Naive B cell (primary cell): ENCODE data around the gene POP4. TPM values are rescaled to one million over a fixed set of nuclear protein-coding genes. Genes with fewer than 3 reads are reported as not detected.
A peak's percentile ranks its signal among the peaks of the same experiment; 100 is the strongest.

Source experiments
- ATAC-seq, 2 donors: fragments of 150-1000 bp; cut with Tn5 transposase; 2 replicates each; pipeline ENCODE4 v1.10.0; 2021; ENCODE audit warnings: low read depth in 2 of 2, mild to moderate bottlenecking in 2 of 2, moderate library complexity in 2 of 2
- DNase-seq: peaks from one replicate; pipeline ENCODE4 v3.0.0; 2022
- H3K27ac Mint-ChIP-seq, 6 donors: one replicate each; pipeline ENCODE4 v1.8.0; 2020 to 2022; ENCODE audit warnings: mild to moderate bottlenecking in 6 of 6, mixed read lengths in 6 of 6, moderate library complexity in 5 of 6, inconsistent platforms in 2 of 6
- H3K27me3 Mint-ChIP-seq, 3 donors: one replicate each; pipeline ENCODE4 v1.8.0; 2021 to 2022; ENCODE audit warnings: mixed read lengths in 3 of 3, mild to moderate bottlenecking in 1 of 3
- H3K36me3 Mint-ChIP-seq, 2 donors: one replicate each; pipeline ENCODE4 v1.8.0; 2020 to 2022; ENCODE audit warnings: mixed read lengths in 2 of 2, inconsistent platforms in 1 of 2, mild to moderate bottlenecking in 1 of 2
- H3K4me1 Mint-ChIP-seq, 3 donors: one replicate each; pipeline ENCODE4 v1.8.0; 2020 to 2022; ENCODE audit warnings: mixed read lengths in 3 of 3, inconsistent platforms in 1 of 3, mild to moderate bottlenecking in 1 of 3, moderate library complexity in 1 of 3
- H3K4me3 Mint-ChIP-seq, 8 donors: one replicate each; pipeline ENCODE4 v1.8.0; 2020 to 2022; ENCODE audit warnings: mild to moderate bottlenecking in 8 of 8, mixed read lengths in 8 of 8, moderate library complexity in 8 of 8, inconsistent platforms in 2 of 8
- H3K9me3 Mint-ChIP-seq, 7 donors: one replicate each; pipeline ENCODE4 v1.8.0; 2020 to 2022; ENCODE audit warnings: mixed read lengths in 7 of 7, mild to moderate bottlenecking in 5 of 7, inconsistent platforms in 2 of 7, moderate library complexity in 1 of 7
- polyA plus RNA-seq, 6 donors: library from polyadenylated mRNA; unstranded; fragments of 300-500 nt; fragmentation: Illumina TruSeq; gene quantifications; one replicate each; pipeline ENCODE4 v1.2.3, GENCODE V29; 2021; ENCODE audit warnings: low read depth in 6 of 6

POP4 gene
- polyA plus RNA-seq, 6 donors from 2014 or later, result 106 to 154 (median 137) TPM

- Mint-ChIP-seq H3K4me3 (no peak overlapping the region), H3K9me3 (peaks cover 0 to 7% (median 0%) of the 10 kb centered on the region in 7 donors), H3K4me1 (no peaks in the 10 kb centered on the region), H3K27me3 (peaks cover 0 to 7% (median 4%) of the 10 kb centered on the region in 3 donors), H3K27ac (no peak overlapping the region), H3K36me3 (no peaks in the 10 kb centered on the region)
- no peak for ATAC-seq
- no peak for DNase-seq
Measured at GRCh38 chr19:29634002-29634401, 27.9 kb downstream of the POP4 start.

DNA sequence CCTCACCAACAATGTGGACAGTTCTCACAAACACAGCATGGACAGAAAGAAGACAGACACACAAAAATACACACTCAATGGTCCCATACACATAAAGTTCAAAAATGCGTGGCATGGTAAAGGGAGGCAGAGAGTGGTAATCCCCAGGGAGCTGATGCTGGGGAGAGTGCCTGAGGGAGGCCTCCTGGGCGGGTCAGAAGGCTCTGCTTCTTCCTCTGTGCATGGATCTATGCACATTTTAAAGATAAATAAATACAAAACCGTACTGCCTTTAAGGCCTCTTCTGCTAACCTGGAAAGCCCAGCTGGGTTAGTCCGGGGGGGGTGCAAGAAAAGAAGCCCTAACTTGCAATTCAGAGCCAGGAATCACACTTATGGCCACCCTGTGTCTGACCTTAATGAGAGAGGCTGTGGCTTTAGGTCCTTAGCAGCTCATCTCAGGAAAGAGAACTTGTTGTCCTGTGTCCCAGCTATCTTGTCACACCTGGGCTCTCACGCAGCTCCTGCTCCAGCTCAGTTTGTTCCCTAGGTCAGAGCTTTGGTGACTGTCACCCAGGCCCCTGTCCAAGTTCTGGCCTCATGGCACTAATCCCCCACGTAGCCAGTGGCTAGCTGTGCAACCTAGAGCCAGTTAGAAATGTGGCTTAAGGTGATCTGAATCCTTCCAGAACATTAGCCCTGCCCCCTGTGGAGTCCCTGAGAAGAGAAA is 28.5 kb downstream of the POP4 start:
- Mint-ChIP-seq H3K9me3 (peaks cover 0 to 7% (median 0%) of the 10 kb centered on the region in 7 donors), H3K4me1 (no peaks in the 10 kb centered on the region), H3K36me3 (no peaks in the 10 kb centered on the region), H3K4me3 (no peak overlapping the region), H3K27ac (no peak overlapping the region), H3K27me3 (peaks cover 0 to 7% (median 4%) of the 10 kb centered on the region in 3 donors)
- ATAC-seq (no peak), DNase-seq (no peak)

DNA sequence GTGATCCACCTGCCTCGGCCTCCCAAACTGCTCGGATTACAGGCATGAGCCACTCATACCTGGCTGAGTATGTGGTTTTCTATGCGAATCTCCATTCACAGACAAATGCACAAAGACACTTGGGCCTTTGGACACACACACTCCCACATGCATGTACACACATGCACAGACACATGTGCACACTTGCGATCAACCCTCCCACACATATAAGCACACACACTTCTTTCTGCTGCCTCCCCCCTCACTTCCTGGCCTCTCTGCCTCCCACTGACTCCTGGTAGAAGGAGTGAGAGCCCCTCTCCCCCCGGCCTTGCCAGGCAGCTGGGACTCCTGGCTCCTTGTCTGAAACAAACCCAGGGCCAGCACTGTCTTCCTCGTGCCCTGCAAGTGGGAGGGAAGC is 29.9 kb downstream of the POP4 start:
- Mint-ChIP-seq H3K27me3 (peaks cover 0 to 14% (median 4%) of the 10 kb centered on the region in 3 donors), H3K4me3 (no peak overlapping the region), H3K9me3 (peaks cover 0 to 7% (median 0%) of the 10 kb centered on the region in 7 donors), H3K4me1 (no peaks in the 10 kb centered on the region), H3K27ac (peak overlapping the region in 1 of 6 donors; percentile 51), H3K36me3 (no peaks in the 10 kb centered on the region)
- no peak for DNase-seq
- ATAC-seq, result no peak

GRCh38 chr19:29636553-29637360 is 30.7 kb downstream of the POP4 start:
- Mint-ChIP-seq H3K36me3 (no peaks in the 10 kb centered on the region), H3K4me3 (no peak overlapping the region), H3K9me3 (peaks cover 0 to 7% (median 0%) of the 10 kb centered on the region in 7 donors), H3K27me3 (peaks cover 4 to 14% (median 7%) of the 10 kb centered on the region in 3 donors), H3K4me1 (no peaks in the 10 kb centered on the region), H3K27ac (no peak overlapping the region)
- no peak for DNase-seq
- no peak for ATAC-seq

DNA sequence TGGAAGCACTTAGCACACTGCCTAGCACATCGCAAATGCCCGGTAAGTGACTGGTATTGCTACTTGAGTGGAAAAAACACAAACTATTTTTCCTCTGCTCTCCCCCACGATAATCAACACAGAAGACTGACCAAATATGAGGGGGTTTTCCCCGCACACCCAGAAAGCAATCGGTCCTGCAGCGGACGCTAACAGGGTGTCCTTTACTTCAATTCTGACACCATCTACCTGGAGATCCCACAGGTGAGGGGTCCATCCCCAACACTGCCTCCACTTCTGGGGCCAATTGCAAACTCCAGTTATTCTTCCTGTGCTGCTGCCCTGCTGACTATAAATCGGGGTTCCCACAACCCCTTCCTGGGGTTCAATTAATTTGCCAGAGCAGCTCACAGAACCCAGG is 33.0 kb downstream of the POP4 start:
- Mint-ChIP-seq H3K4me3 (no peak overlapping the region), H3K9me3 (peaks cover 0 to 2% (median 0%) of the 10 kb centered on the region in 7 donors), H3K27me3 (peaks cover 3 to 14% (median 9%) of the 10 kb centered on the region in 3 donors), H3K27ac (no peak overlapping the region), H3K4me1 (no peaks in the 10 kb centered on the region), H3K36me3 (no peaks in the 10 kb centered on the region)
- DNase-seq, result no peak
- no peak for ATAC-seq

DNA sequence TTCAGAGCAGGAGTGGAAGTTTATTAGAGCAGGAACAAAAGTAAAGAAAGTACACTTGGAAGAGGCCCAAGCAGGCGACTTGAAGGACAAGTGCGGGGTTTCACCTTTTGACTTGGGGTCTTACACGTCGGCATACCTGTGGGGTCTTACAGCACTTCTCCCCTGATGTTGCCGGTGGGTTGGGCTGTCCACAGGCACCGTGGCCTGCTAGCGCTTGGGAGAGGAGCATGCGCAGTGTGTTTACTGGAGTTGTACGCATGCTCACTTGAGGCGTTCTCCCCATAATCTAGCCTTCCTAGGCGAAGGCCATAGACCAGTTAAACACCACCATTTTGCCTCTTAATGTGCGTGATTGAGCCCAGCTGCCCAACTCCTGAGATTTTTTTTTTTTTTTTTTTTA is 34.1 kb downstream of the POP4 start:
- Mint-ChIP-seq H3K4me1 (peaks cover 0 to 1% (median 0%) of the 10 kb centered on the region in 3 donors), H3K9me3 (no peaks in the 10 kb centered on the region), H3K4me3 (no peak overlapping the region), H3K27me3 (peaks cover 4 to 22% (median 17%) of the 10 kb centered on the region in 3 donors), H3K36me3 (no peaks in the 10 kb centered on the region), H3K27ac (no peak overlapping the region)
- no peak for DNase-seq
- no peak for ATAC-seq

GRCh38 chr19:29641597-29641996 is 35.5 kb downstream of the POP4 start:
- Mint-ChIP-seq H3K27me3 (peaks cover 12 to 28% (median 28%) of the 10 kb centered on the region in 3 donors), H3K4me1 (peaks cover 0 to 11% (median 5%) of the 10 kb centered on the region in 3 donors), H3K27ac (peak overlapping the region in 1 of 6 donors; percentile 24), H3K36me3 (no peaks in the 10 kb centered on the region), H3K9me3 (no peaks in the 10 kb centered on the region), H3K4me3 (no peak overlapping the region)
- ATAC-seq, result no peak
- no peak for DNase-seq

GRCh38 chr19:29643361-29643935 is 37.4 kb downstream of the POP4 start:
- H3K4me3 Mint-ChIP-seq, result peak overlapping the region in 1 of 8 donors; percentile 19
- no peak for DNase-seq
- no peak overlapping the region for H3K27ac Mint-ChIP-seq
- H3K9me3 Mint-ChIP-seq, result no peaks in the 10 kb centered on the region
- peaks cover 0 to 11% (median 5%) of the 10 kb centered on the region in 3 donors for H3K4me1 Mint-ChIP-seq
- ATAC-seq, result no peak
- H3K36me3 Mint-ChIP-seq, result no peaks in the 10 kb centered on the region
- H3K27me3 Mint-ChIP-seq, result peaks cover 12 to 38% (median 33%) of the 10 kb centered on the region in 3 donors

GRCh38 chr19:29644210-29644609 is 38.1 kb downstream of the POP4 start:
- H3K4me3 Mint-ChIP-seq, result no peak overlapping the region
- peaks cover 12 to 39% (median 35%) of the 10 kb centered on the region in 3 donors for H3K27me3 Mint-ChIP-seq
- no peak overlapping the region for H3K27ac Mint-ChIP-seq
- no peaks in the 10 kb centered on the region for H3K9me3 Mint-ChIP-seq
- H3K4me1 Mint-ChIP-seq, result peaks cover 0 to 11% (median 5%) of the 10 kb centered on the region in 3 donors
- DNase-seq (no peak), ATAC-seq (no peak)
- no peaks in the 10 kb centered on the region for H3K36me3 Mint-ChIP-seq

- H3K9me3 Mint-ChIP-seq, result no peaks in the 10 kb centered on the region
- no peak for ATAC-seq
- no peak overlapping the region for H3K4me3 Mint-ChIP-seq
- no peak for DNase-seq
- peaks cover 12 to 39% (median 31%) of the 10 kb centered on the region in 3 donors for H3K27me3 Mint-ChIP-seq
- peaks cover 0 to 11% (median 5%) of the 10 kb centered on the region in 3 donors for H3K4me1 Mint-ChIP-seq
- H3K27ac Mint-ChIP-seq, result no peak overlapping the region
- no peaks in the 10 kb centered on the region for H3K36me3 Mint-ChIP-seq
Measured at GRCh38 chr19:29645491-29645867, 39.4 kb downstream of the POP4 start.

- no peak overlapping the region for H3K4me3 Mint-ChIP-seq
- DNase-seq, result no peak
- ATAC-seq, result no peak
- peaks cover 0 to 11% (median 5%) of the 10 kb centered on the region in 3 donors for H3K4me1 Mint-ChIP-seq
- H3K27me3 Mint-ChIP-seq, result peaks cover 12 to 42% (median 31%) of the 10 kb centered on the region in 3 donors
- no peaks in the 10 kb centered on the region for H3K36me3 Mint-ChIP-seq
- H3K9me3 Mint-ChIP-seq, result no peaks in the 10 kb centered on the region
- no peak overlapping the region for H3K27ac Mint-ChIP-seq
Measured at GRCh38 chr19:29645911-29646310, 39.8 kb downstream of the POP4 start.

- Mint-ChIP-seq H3K4me3 (no peak overlapping the region), H3K27me3 (peaks cover 27 to 43% (median 39%) of the 10 kb centered on the region in 3 donors), H3K4me1 (peaks cover 0 to 5% (median 2%) of the 10 kb centered on the region in 3 donors), H3K27ac (peak overlapping the region in 1 of 6 donors; percentile 53), H3K36me3 (no peaks in the 10 kb centered on the region), H3K9me3 (peaks cover 0 to 16% (median 0%) of the 10 kb centered on the region in 7 donors)
- no peak for DNase-seq
- ATAC-seq, result no peak
Measured at GRCh38 chr19:29650772-29651387, 44.8 kb downstream of the POP4 start.
